ENCODE results near the gene EIF5B. TPM values are rescaled to one million over a fixed set of nuclear protein-coding genes. Genes with fewer than 3 reads are reported as not detected.
"Not testable (repeated sequence)": the region's sequence is repeated elsewhere in the genome, so short reads cannot be mapped to it uniquely, and the experiment has no call there.

The EIF5B gene, protein sequence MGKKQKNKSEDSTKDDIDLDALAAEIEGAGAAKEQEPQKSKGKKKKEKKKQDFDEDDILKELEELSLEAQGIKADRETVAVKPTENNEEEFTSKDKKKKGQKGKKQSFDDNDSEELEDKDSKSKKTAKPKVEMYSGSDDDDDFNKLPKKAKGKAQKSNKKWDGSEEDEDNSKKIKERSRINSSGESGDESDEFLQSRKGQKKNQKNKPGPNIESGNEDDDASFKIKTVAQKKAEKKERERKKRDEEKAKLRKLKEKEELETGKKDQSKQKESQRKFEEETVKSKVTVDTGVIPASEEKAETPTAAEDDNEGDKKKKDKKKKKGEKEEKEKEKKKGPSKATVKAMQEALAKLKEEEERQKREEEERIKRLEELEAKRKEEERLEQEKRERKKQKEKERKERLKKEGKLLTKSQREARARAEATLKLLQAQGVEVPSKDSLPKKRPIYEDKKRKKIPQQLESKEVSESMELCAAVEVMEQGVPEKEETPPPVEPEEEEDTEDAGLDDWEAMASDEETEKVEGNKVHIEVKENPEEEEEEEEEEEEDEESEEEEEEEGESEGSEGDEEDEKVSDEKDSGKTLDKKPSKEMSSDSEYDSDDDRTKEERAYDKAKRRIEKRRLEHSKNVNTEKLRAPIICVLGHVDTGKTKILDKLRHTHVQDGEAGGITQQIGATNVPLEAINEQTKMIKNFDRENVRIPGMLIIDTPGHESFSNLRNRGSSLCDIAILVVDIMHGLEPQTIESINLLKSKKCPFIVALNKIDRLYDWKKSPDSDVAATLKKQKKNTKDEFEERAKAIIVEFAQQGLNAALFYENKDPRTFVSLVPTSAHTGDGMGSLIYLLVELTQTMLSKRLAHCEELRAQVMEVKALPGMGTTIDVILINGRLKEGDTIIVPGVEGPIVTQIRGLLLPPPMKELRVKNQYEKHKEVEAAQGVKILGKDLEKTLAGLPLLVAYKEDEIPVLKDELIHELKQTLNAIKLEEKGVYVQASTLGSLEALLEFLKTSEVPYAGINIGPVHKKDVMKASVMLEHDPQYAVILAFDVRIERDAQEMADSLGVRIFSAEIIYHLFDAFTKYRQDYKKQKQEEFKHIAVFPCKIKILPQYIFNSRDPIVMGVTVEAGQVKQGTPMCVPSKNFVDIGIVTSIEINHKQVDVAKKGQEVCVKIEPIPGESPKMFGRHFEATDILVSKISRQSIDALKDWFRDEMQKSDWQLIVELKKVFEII
- total RNA-seq (ENCODE audit: low replicate concordance) = 13.4 and 26.8 TPM in 2 replicates

DNA sequence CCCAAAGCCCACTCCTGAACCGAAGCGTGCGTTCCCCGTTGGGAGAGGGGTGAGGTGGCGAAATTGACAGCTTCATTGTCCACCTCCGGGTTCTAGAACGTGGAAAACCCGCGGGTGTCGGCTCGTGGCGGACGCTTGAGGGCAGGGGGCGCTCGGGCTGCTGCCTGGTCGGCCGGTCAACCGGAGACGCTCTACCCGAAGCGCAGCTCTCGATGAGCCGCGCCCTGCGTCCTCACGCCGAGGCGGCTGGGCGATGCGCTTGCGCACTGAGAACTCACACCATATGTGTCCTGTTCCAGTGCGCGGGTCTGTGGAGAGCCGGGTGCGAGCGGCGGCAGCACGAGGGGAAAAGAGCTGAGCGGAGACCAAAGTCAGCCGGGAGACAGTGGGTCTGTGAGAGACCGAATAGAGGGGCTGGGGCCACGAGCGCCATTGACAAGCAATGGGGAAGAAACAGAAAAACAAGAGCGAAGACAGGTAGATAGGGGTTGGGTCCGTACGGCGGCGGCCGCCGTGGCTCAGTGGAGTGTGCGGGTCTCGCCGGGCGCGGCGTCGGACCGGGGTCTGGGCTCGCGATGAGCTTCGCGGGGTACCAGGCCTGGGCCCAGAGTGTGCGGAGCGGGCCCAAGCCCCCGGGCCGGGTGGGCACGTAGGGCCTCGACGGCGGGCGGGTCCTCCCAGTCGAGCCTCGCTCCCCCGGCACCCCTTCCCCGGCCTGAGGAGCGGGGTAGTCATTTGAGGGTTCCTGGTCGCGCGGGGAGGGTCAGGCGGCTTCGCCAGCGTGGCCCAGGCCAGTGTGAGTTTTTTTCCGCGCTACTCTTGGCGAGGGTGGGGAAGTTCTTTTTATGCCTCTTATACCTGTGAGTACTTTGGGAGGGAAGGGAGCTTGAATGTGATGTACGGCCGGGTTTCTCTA is at the start of gene EIF5B:
Gene EIF5B, plus strand, starts transcription at position 277 of the 916 bp plus-strand sequence. Its CDS starts 166 bp downstream, at position 443.
- H3K4me1 Mint-ChIP-seq = peaks cover 15% of the 10 kb centered on the region
- H3K36me3 Mint-ChIP-seq = peaks cover 4% of the 10 kb centered on the region
- peaks cover 6% of the 10 kb centered on the region for H3F3A ChIP-seq (ENCODE audit: low read depth)
- peak within 1 kb of the TSS; percentile 83 for H3K4me3 ChIP-seq
- H4K20me1 ChIP-seq (ENCODE audit: low read depth) = peaks cover 53% of the 10 kb centered on the region
- no peaks in the 10 kb centered on the region for H3K27me3 Mint-ChIP-seq (ENCODE audit: insufficient read depth, low read depth)
- peaks cover 4% of the 10 kb centered on the region for H3K36me3 ChIP-seq
- peak; percentile 98 for DNase-seq (ENCODE audit: low spot score)
- no peak within 1 kb of the TSS for H3K4me3 Mint-ChIP-seq
- H2AFZ ChIP-seq (replicated peaks) = peak within 1 kb of the TSS; percentile 87
- H3K4me2 ChIP-seq = peak within 1 kb of the TSS; percentile 80
- no peaks in the 10 kb centered on the region for H3K9me3 Mint-ChIP-seq
- TF ChIP-seq CTCF (IDR thresholded peaks at IDR 0.05) (peak; percentile 79), EZH2 (IDR thresholded peaks at IDR 0.05) (no peak), EZH2phosphoT487 (IDR thresholded peaks at IDR 0.05) (no peak)
- H3K79me2 ChIP-seq (ENCODE audit: low read depth) = peaks cover 89% of the 10 kb centered on the region
- H3K9ac ChIP-seq = peak within 1 kb of the TSS; percentile 65
- peaks cover 5% of the 10 kb centered on the region for H3K4me1 ChIP-seq
- H3K9me3 ChIP-seq (ENCODE audit: low read depth) = no peaks in the 10 kb centered on the region
- no peak within 1 kb of the TSS for H3K27ac ChIP-seq
- H3K27me3 ChIP-seq = no peaks in the 10 kb centered on the region
- no peak within 1 kb of the TSS for H3K27ac Mint-ChIP-seq

DNA sequence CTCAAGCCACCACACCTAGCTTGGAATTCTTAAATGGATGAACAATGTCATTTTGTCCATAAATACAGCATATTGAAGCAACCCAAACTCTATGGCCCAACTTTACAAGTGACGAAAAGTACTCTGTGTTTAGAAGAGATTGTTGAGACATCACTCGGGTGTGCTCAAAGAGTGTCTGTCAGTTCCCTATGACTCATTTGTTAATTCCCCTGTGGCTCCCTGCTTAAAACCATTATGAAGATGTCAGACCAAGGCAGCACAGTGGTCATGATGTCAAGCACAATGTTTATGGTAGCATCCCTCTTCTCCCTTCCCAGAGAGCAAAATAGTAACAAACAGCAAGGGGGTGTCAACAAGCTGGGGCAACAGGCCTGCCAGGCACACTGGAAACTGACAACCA is 39.2 kb upstream of the EIF5B start:
- Histone ChIP-seq H3K27ac (no peak overlapping the region), H4K20me1 (ENCODE audit: low read depth) (no peaks in the 10 kb centered on the region), H3K4me3 (no peak overlapping the region), H3K9me3 (ENCODE audit: low read depth) (no peaks in the 10 kb centered on the region), H3K79me2 (ENCODE audit: low read depth) (no peaks in the 10 kb centered on the region), H2AFZ (replicated peaks) (no peak overlapping the region), H3K4me1 (no peaks in the 10 kb centered on the region), H3K4me2 (no peak overlapping the region), H3K9ac (no peak overlapping the region), H3K27me3 (no peaks in the 10 kb centered on the region), H3F3A (ENCODE audit: low read depth) (no peaks in the 10 kb centered on the region), H3K36me3 (no peaks in the 10 kb centered on the region)
- Mint-ChIP-seq H3K4me1 (no peaks in the 10 kb centered on the region), H3K9me3 (no peaks in the 10 kb centered on the region), H3K36me3 (peaks cover 2% of the 10 kb centered on the region), H3K4me3 (no peak overlapping the region), H3K27ac (no peak overlapping the region), H3K27me3 (ENCODE audit: insufficient read depth, low read depth) (peaks cover 2% of the 10 kb centered on the region)
- DNase-seq (ENCODE audit: low spot score) = no peak
- TF ChIP-seq EZH2 (IDR thresholded peaks at IDR 0.05) = no peak
- no peak for TF ChIP-seq CTCF (IDR thresholded peaks at IDR 0.05)
- no peak for TF ChIP-seq EZH2phosphoT487 (IDR thresholded peaks at IDR 0.05)

DNA sequence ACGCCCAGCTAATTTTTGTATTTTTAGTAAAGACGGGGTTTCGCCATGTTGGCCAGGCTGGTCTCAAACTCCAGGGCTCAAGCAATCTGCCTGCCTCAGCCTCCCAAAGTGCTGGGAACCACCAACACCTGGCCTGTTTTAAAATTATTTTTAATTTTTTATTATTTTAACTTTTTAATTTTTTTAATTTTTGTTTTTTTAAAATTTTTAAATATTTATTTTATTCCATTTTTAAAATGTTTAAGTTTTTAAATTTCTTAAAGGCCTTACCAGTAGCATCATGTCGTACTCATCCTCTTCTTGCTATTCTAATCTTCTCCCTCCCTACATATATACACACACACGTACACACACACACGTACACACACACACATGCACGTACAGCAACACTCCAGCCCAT is 37.6 kb upstream of the EIF5B start:
- no peak overlapping the region for H3K27ac ChIP-seq
- H3F3A ChIP-seq (ENCODE audit: low read depth) = no peaks in the 10 kb centered on the region
- H3K9me3 ChIP-seq (ENCODE audit: low read depth) = no peaks in the 10 kb centered on the region
- no peaks in the 10 kb centered on the region for H3K27me3 ChIP-seq
- no peaks in the 10 kb centered on the region for H4K20me1 ChIP-seq (ENCODE audit: low read depth)
- H3K9ac ChIP-seq = no peak overlapping the region
- no peak overlapping the region for H3K4me2 ChIP-seq
- H3K36me3 ChIP-seq = no peaks in the 10 kb centered on the region
- peaks cover 2% of the 10 kb centered on the region for H3K27me3 Mint-ChIP-seq (ENCODE audit: insufficient read depth, low read depth)
- H3K4me1 Mint-ChIP-seq = no peaks in the 10 kb centered on the region
- no peak for DNase-seq (ENCODE audit: low spot score)
- no peaks in the 10 kb centered on the region for H3K9me3 Mint-ChIP-seq
- H3K4me1 ChIP-seq = no peaks in the 10 kb centered on the region
- no peak overlapping the region for H3K4me3 ChIP-seq
- H2AFZ ChIP-seq (replicated peaks) = no peak overlapping the region
- H3K36me3 Mint-ChIP-seq = peaks cover 2% of the 10 kb centered on the region
- H3K27ac Mint-ChIP-seq = no peak overlapping the region
- H3K4me3 Mint-ChIP-seq = no peak overlapping the region
- H3K79me2 ChIP-seq (ENCODE audit: low read depth) = no peaks in the 10 kb centered on the region
- TF ChIP-seq EZH2 (IDR thresholded peaks at IDR 0.05) (no peak), CTCF (IDR thresholded peaks at IDR 0.05) (no peak), EZH2phosphoT487 (IDR thresholded peaks at IDR 0.05) (no peak)

GRCh38 chr2:99301097-99301496 is 36.1 kb upstream of the EIF5B start, which contains the start of gene LYG1:
LYG1 (minus strand) TSS chr2:99301197; CDS start chr2:99295670, 5,527 bp downstream.
- H3K79me2 ChIP-seq (ENCODE audit: low read depth); H3K4me2 ChIP-seq; H3K27me3 Mint-ChIP-seq (ENCODE audit: insufficient read depth, low read depth); DNase-seq (ENCODE audit: low spot score); H3K36me3 ChIP-seq; H3K4me3 Mint-ChIP-seq; H3K9me3 ChIP-seq (ENCODE audit: low read depth); H4K20me1 ChIP-seq (ENCODE audit: low read depth); H3K4me1 ChIP-seq; H3K9ac ChIP-seq; H3K27ac ChIP-seq; H2AFZ ChIP-seq (replicated peaks); H3K27ac Mint-ChIP-seq; H3K4me3 ChIP-seq; H3K27me3 ChIP-seq; H3K36me3 Mint-ChIP-seq; H3F3A ChIP-seq (ENCODE audit: low read depth); H3K9me3 Mint-ChIP-seq; H3K4me1 Mint-ChIP-seq: not testable (repeated sequence)

All from neural progenitor cell (in vitro differentiated cells).